Thymus (tissue), 11 donors: Measurements from ENCODE around the gene FCRL5. TPM values are rescaled to one million over a fixed set of nuclear protein-coding genes. Genes with fewer than 3 reads are reported as not detected.
A peak's percentile ranks its signal among the peaks of the same experiment; 100 is the strongest.

Experiments used
- DNase-seq, 9 donors: peaks; one replicate each; pipeline ENCODE4 v3.0.0-alpha.2; 2013; ENCODE audit warnings: low spot score in 9 of 9, low read depth in 6 of 9, missing footprints in 1 of 9
- H3K27ac ChIP-seq, 2 donors: one replicate each; pipeline ENCODE4 v1.5.1; 2013; ENCODE audit warnings: control low read depth in 1 of 2, low read depth in 1 of 2, low read length in 1 of 2, mild to moderate bottlenecking in 1 of 2, moderate library complexity in 1 of 2
- H3K27me3 ChIP-seq, 2 donors: one replicate each; pipeline ENCODE4 v1.5.1; 2013; ENCODE audit warnings: low read length in 1 of 2; ENCODE audit not compliant: control insufficient read depth in 2 of 2, insufficient read depth in 1 of 2
- H3K36me3 ChIP-seq, 2 donors: one replicate each; pipeline ENCODE4 v1.5.1; 2013; ENCODE audit warnings: low read length in 1 of 2, mild to moderate bottlenecking in 1 of 2, moderate library complexity in 1 of 2; ENCODE audit not compliant: control insufficient read depth in 2 of 2, insufficient read depth in 2 of 2
- H3K4me1 ChIP-seq, 2 donors: one replicate each; pipeline ENCODE4 v1.5.1; 2013; ENCODE audit warnings: low read length in 2 of 2; ENCODE audit not compliant: control insufficient read depth in 2 of 2, insufficient read depth in 2 of 2
- H3K4me3 ChIP-seq, 2 donors: one replicate each; pipeline ENCODE4 v1.5.1; 2013; ENCODE audit warnings: low read length in 2 of 2, control low read depth in 1 of 2, mild to moderate bottlenecking in 1 of 2
- H3K9me3 ChIP-seq, 2 donors: one replicate each; pipeline ENCODE4 v1.5.1; 2013; ENCODE audit warnings: low read length in 1 of 2, mild to moderate bottlenecking in 1 of 2; ENCODE audit not compliant: control insufficient read depth in 2 of 2, insufficient read depth in 1 of 2
- WGBS: extraction: QIAGEN DNeasy Blood & Tissue Kit; methylation state at CpG from one replicate; pipeline ENCODE4 v1.1.7; 2013; 5-methylcytosine and 5-hydroxymethylcytosine counted together
- polyA plus RNA-seq: library from polyadenylated mRNA; stranded (reverse); fragments of 200-250 nt; gene quantifications from one replicate; pipeline ENCODE4 v1.2.3, GENCODE V29; 2013
- total RNA-seq: library from RNA; stranded (reverse); fragments of 120-200 nt; gene quantifications from one replicate; pipeline ENCODE4 v1.2.4, GENCODE V29; 2013
- donor health status: healthy.

Gene FCRL5
- total and polyA plus RNA-seq, 2 donors: 0.80 to 8.1 TPM

DNA sequence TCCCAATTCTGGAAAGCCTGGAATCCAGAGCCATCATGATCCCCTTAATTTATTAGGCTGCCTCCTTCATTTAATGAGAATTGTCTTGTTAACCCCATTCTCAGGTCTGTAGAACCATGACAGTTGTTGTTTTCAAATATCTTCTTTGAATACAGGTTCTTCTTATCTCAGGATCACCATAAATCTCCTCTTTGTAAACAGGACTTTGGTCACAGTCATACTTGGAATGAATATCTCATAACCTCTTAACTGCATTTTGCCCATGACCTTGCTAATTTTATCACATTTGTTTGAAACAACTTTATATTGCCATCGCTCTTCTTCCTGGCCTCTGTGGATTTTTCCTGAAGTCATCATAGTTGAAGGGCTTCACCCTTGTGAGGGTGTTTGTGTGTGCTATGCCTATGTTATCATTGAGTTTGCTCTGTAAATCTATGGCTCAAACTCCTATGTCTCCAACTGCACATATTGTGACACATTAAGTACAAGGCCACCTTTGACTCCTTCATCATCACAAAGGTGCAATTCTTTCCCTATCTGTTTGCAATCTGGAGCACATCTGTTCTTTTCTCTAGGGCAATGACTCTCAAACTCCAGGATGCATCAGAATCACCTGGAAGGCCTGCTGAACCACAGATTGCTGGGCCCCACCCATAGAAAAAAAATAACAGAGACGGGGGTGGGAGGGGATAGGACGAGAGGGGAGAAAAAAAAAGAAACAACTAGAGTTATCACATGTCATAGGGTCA, 54.2 kb downstream of the FCRL5 start:
- DNase-seq: no peak
- Histone ChIP-seq H3K4me1 (peaks cover 0 to 6% of the 10 kb centered on the region in 2 donors), H3K27ac (no peak overlapping the region), H3K27me3 (no peaks in the 10 kb centered on the region), H3K9me3 (no peaks in the 10 kb centered on the region), H3K4me3 (no peak overlapping the region), H3K36me3 (no peaks in the 10 kb centered on the region)
- WGBS: 88% methylated on average over 3 of the region's 3 CpGs

GRCh38 chr1:157497284-157497683, 55.0 kb downstream of the FCRL5 start:
- DNase-seq: no peak
- Histone ChIP-seq H3K4me3 (no peak overlapping the region), H3K27ac (no peak overlapping the region), H3K36me3 (no peaks in the 10 kb centered on the region), H3K9me3 (no peaks in the 10 kb centered on the region), H3K4me1 (peaks cover 0 to 6% of the 10 kb centered on the region in 2 donors), H3K27me3 (no peaks in the 10 kb centered on the region)
- WGBS: 100% methylated on average over 1 of the region's 1 CpG

DNA sequence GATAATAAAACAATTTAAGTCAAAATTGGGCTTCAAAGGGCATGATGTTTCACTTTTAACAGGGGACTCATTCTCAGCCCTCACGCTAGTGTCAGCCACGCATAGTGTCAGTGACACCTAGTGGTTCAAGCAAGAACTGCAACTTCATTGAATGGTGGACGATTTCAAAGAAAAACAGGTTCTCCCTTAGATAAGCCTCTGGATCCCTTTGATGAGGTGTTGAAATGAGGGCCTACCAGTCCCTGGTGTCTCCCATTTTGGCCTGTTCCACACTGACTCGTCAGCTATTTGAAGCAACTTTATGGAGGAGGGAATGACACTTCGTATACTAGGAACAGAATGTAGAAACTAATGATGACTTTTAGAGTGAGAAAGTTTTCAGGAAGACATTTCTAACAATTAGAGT, 56.2 kb downstream of the FCRL5 start:
- H3K4me1 ChIP-seq: peaks cover 0 to 6% of the 10 kb centered on the region in 2 donors
- H3K4me3 ChIP-seq: no peak overlapping the region
- DNase-seq: peak in 7 of 9 donors; percentile 18 to 71 (median 37)
- no peaks in the 10 kb centered on the region for H3K36me3 ChIP-seq
- 20% methylated on average over 5 of the region's 5 CpGs for WGBS
- H3K9me3 ChIP-seq: no peaks in the 10 kb centered on the region
- H3K27ac ChIP-seq: no peak overlapping the region
- H3K27me3 ChIP-seq: no peaks in the 10 kb centered on the region

- 79% methylated on average over 3 of the region's 3 CpGs for WGBS
- H3K4me1 ChIP-seq: peaks cover 0 to 6% of the 10 kb centered on the region in 2 donors
- H3K27me3 ChIP-seq: no peaks in the 10 kb centered on the region
- no peaks in the 10 kb centered on the region for H3K9me3 ChIP-seq
- H3K36me3 ChIP-seq: no peaks in the 10 kb centered on the region
- peak in 3 of 9 donors; percentile 13 to 38 (median 16) for DNase-seq
- no peak overlapping the region for H3K27ac ChIP-seq
- H3K4me3 ChIP-seq: no peak overlapping the region
Measured at GRCh38 chr1:157495285-157495684, 57.0 kb downstream of the FCRL5 start.

DNA sequence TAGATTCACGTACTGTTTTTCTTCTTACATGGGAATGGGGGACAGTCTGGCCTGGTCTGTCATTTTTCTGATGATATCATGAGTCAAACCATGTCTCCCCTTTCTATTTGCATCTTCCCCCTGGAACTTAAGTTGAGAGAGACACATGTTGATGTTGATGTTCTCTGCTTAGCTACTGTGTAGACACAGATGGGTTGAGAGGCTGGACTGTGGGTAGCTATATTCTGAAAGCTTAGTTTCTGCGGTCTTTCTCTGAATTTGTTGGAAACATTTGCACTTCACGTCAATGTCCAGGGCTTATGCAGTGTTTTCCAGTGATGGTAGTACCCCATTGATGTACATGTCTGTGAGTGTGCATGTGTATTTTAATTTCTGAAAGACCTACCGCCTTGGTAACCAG, 58.2 kb downstream of the FCRL5 start:
- no peak for DNase-seq
- Histone ChIP-seq H3K36me3 (no peaks in the 10 kb centered on the region), H3K27me3 (no peaks in the 10 kb centered on the region), H3K27ac (no peak overlapping the region), H3K9me3 (no peaks in the 10 kb centered on the region), H3K4me1 (peaks cover 0 to 6% of the 10 kb centered on the region in 2 donors), H3K4me3 (no peak overlapping the region)
- WGBS: 85% methylated on average over 4 of the region's 4 CpGs

- DNase-seq: peak in 7 of 9 donors; percentile 15 to 65 (median 37)
- no peaks in the 10 kb centered on the region for H3K9me3 ChIP-seq
- no peaks in the 10 kb centered on the region for H3K27me3 ChIP-seq
- no peaks in the 10 kb centered on the region for H3K36me3 ChIP-seq
- H3K4me1 ChIP-seq: peaks cover 0 to 15% of the 10 kb centered on the region in 2 donors
- H3K27ac ChIP-seq: no peak overlapping the region
- H3K4me3 ChIP-seq: no peak overlapping the region
- WGBS: 39% methylated on average over 14 of the region's 14 CpGs
Measured at GRCh38 chr1:157490467-157491165, 61.7 kb downstream of the FCRL5 start.

- H3K27ac ChIP-seq: no peak overlapping the region
- peaks cover 0 to 11% of the 10 kb centered on the region in 2 donors for H3K4me1 ChIP-seq
- WGBS: 95% methylated on average over 2 of the region's 2 CpGs
- H3K4me3 ChIP-seq: no peak overlapping the region
- no peaks in the 10 kb centered on the region for H3K9me3 ChIP-seq
- DNase-seq: no peak
- no peaks in the 10 kb centered on the region for H3K36me3 ChIP-seq
- no peaks in the 10 kb centered on the region for H3K27me3 ChIP-seq
Measured at GRCh38 chr1:157488156-157488555, 64.2 kb downstream of the FCRL5 start.

GRCh38 chr1:157487504-157487903, 64.8 kb downstream of the FCRL5 start:
- no peaks in the 10 kb centered on the region for H3K36me3 ChIP-seq
- no peaks in the 10 kb centered on the region for H3K9me3 ChIP-seq
- H3K27ac ChIP-seq: no peak overlapping the region
- WGBS: 67% methylated on average over 1 of the region's 1 CpG
- H3K27me3 ChIP-seq: no peaks in the 10 kb centered on the region
- no peak overlapping the region for H3K4me3 ChIP-seq
- peaks cover 0 to 11% of the 10 kb centered on the region in 2 donors for H3K4me1 ChIP-seq
- no peak for DNase-seq

DNA sequence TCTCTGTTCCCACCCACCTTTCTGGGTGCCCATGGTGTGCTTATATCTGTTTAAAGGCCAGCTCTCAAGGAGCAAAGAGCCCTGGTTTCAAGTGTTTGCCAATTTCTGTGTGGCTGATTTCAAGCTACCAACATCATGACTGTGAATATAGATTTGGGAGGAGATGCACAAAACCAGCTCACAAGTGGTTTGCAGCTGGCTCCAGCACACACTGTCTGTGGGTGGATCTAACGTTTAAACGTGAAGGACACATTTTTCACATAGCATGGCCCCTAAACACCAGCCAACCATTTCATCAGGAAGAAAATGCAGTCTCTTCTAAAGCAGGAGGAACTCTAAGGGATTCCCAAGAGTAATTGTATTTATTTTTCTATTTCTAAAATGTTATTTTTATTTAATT, 65.2 kb downstream of the FCRL5 start:
- H3K27ac ChIP-seq: no peak overlapping the region
- no peak for DNase-seq
- H3K27me3 ChIP-seq: no peaks in the 10 kb centered on the region
- peaks cover 0 to 11% of the 10 kb centered on the region in 2 donors for H3K4me1 ChIP-seq
- no peaks in the 10 kb centered on the region for H3K9me3 ChIP-seq
- H3K36me3 ChIP-seq: no peaks in the 10 kb centered on the region
- H3K4me3 ChIP-seq: no peak overlapping the region
- 22% methylated on average over 2 of the region's 2 CpGs for WGBS
